ENCODE data around the gene PNKP. TPM values are rescaled to one million over a fixed set of nuclear protein-coding genes. Genes with fewer than 3 reads are reported as not detected.

Gene PNKP
- total and polyA plus RNA-seq, 9 of the 15 experiments (the other 6 are each of a cell fraction or from before 2014, with no cell fraction given), result 2.8 to 85.4 (median 25.3) TPM

- TF ChIP-seq GTF2B (IDR thresholded peaks at IDR 0.05; ENCODE audit: extremely low read depth, insufficient read length), result no peak
- no peak for TF ChIP-seq GTF2A2 (tag; IDR thresholded peaks at IDR 0.05)
- TF ChIP-seq FOXP1 (CRISPR knock-in tag; IDR thresholded peaks at IDR 0.05), result peak; percentile 97
- TF ChIP-seq SREBF1 (IDR thresholded peaks at IDR 0.05; ENCODE audit: borderline replicate concordance, low read depth, low read length), result peak; percentile 97
- peak; percentile 89 for TF ChIP-seq MYC (IDR thresholded peaks at IDR 0.05; ENCODE audit: low read depth, low read length)
- TF ChIP-seq MYC (CRISPR knock-in tag; IDR thresholded peaks at IDR 0.05; ENCODE audit: borderline replicate concordance, low read depth), result no peak
- TF ChIP-seq COPS2 (conservative IDR thresholded peaks at IDR 0.05), result no peak
- TF ChIP-seq MBD2 (IDR thresholded peaks at IDR 0.05; ENCODE audit: borderline replicate concordance, low read depth), result peak; percentile 97
- TF ChIP-seq GATAD2A (IDR thresholded peaks at IDR 0.05), result no peak
- no peak; the same call in 1 of the 2 replicates for TF ChIP-seq NFATC3 (IDR thresholded peaks at IDR 0.05)
- peak; percentile 98 for TF ChIP-seq RAD51 (IDR thresholded peaks at IDR 0.05; ENCODE audit: borderline replicate concordance, low read depth)
- TF ChIP-seq ZNF3 (CRISPR knock-in tag; IDR thresholded peaks at IDR 0.05), result no peak
- no peak for TF ChIP-seq EWSR1 (IDR thresholded peaks at IDR 0.05; ENCODE audit: borderline replicate concordance, low read depth, partially characterized antibody)
- TF ChIP-seq ARID1B (IDR thresholded peaks at IDR 0.05), result no peak
- TF ChIP-seq POLR2G (IDR thresholded peaks at IDR 0.05; ENCODE audit: low read depth, low read length), result peak; percentile 66
- TF ChIP-seq, protein P1, sequence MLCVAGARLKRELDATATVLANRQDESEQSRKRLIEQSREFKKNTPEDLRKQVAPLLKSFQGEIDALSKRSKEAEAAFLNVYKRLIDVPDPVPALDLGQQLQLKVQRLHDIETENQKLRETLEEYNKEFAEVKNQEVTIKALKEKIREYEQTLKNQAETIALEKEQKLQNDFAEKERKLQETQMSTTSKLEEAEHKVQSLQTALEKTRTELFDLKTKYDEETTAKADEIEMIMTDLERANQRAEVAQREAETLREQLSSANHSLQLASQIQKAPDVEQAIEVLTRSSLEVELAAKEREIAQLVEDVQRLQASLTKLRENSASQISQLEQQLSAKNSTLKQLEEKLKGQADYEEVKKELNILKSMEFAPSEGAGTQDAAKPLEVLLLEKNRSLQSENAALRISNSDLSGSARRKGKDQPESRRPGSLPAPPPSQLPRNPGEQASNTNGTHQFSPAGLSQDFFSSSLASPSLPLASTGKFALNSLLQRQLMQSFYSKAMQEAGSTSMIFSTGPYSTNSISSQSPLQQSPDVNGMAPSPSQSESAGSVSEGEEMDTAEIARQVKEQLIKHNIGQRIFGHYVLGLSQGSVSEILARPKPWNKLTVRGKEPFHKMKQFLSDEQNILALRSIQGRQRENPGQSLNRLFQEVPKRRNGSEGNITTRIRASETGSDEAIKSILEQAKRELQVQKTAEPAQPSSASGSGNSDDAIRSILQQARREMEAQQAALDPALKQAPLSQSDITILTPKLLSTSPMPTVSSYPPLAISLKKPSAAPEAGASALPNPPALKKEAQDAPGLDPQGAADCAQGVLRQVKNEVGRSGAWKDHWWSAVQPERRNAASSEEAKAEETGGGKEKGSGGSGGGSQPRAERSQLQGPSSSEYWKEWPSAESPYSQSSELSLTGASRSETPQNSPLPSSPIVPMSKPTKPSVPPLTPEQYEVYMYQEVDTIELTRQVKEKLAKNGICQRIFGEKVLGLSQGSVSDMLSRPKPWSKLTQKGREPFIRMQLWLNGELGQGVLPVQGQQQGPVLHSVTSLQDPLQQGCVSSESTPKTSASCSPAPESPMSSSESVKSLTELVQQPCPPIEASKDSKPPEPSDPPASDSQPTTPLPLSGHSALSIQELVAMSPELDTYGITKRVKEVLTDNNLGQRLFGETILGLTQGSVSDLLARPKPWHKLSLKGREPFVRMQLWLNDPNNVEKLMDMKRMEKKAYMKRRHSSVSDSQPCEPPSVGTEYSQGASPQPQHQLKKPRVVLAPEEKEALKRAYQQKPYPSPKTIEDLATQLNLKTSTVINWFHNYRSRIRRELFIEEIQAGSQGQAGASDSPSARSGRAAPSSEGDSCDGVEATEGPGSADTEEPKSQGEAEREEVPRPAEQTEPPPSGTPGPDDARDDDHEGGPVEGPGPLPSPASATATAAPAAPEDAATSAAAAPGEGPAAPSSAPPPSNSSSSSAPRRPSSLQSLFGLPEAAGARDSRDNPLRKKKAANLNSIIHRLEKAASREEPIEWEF (CRISPR knock-in tag; IDR thresholded peaks at IDR 0.05), result no peak; the same call in 1 of the 2 replicates
- TF ChIP-seq HSF4 (CRISPR knock-in tag; IDR thresholded peaks at IDR 0.05; ENCODE audit: borderline replicate concordance), result no peak
- TF ChIP-seq BRD4 (IDR thresholded peaks at IDR 0.05), result peak; percentile 78; the same call in 1 of the 2 replicates
- no peak for TF ChIP-seq ZFP30 (CRISPR knock-in tag; IDR thresholded peaks at IDR 0.05; ENCODE audit: borderline replicate concordance)
- TF ChIP-seq ZBTB43 (CRISPR knock-in tag; IDR thresholded peaks at IDR 0.05), result peak; percentile 74; the same call in 1 of the 2 replicates
- TF ChIP-seq SETDB1 (IDR thresholded peaks at IDR 0.05; ENCODE audit: low read length), result no peak
Observed at GRCh38 chr19:49877020-49877878, 9.9 kb upstream of the PNKP start, which contains the start of the genes AKT1S1 and TBC1D17 (continued).
